GM18502 (cell line): Measurements from ENCODE around the gene KLK2.

Experiments used
- ATAC-seq: cut with Tn5 transposase; IDR thresholded peaks from one replicate; pipeline ENCODE4 v1.9.1; 2021; ENCODE audit warnings: mild to moderate bottlenecking; ENCODE audit not compliant: unreplicated experiment, poor library complexity

Gene KLK2

DNA sequence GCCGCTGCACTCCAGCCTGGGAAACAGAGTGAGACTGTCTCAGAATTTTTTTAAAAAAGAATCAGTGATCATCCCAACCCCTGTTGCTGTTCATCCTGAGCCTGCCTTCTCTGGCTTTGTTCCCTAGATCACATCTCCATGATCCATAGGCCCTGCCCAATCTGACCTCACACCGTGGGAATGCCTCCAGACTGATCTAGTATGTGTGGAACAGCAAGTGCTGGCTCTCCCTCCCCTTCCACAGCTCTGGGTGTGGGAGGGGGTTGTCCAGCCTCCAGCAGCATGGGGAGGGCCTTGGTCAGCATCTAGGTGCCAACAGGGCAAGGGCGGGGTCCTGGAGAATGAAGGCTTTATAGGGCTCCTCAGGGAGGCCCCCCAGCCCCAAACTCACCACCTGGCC, at the start of gene KLK2:
KLK2 (plus strand) TSS at position 384 of the 400 bp plus-strand sequence. CDS start 35 bp downstream, outside the sequence.
- no peak for ATAC-seq

GRCh38 chr19:50826492-50827240, 46.6 kb upstream of the KLK2 start:
- no peak for ATAC-seq

DNA sequence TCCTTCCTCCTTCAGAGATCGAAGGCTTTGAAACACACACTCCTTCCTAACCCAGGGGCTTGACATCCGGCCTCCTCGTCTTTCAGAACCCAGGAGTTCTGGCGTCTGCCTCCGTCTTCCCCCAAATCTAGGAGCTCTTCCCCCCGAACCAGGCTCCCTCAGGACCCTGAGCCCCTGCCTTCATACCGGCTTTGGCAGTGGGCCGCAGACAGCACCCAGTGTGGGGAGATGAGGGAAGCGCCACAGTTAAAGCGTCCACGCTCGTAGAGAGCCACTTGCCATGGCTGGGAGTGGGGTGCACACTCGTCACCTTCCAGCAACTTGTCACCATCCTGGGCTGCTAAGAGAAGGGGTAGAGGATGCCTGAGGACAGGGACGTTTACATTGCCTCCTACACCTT, 45.8 kb upstream of the KLK2 start:
- no peak for ATAC-seq

DNA sequence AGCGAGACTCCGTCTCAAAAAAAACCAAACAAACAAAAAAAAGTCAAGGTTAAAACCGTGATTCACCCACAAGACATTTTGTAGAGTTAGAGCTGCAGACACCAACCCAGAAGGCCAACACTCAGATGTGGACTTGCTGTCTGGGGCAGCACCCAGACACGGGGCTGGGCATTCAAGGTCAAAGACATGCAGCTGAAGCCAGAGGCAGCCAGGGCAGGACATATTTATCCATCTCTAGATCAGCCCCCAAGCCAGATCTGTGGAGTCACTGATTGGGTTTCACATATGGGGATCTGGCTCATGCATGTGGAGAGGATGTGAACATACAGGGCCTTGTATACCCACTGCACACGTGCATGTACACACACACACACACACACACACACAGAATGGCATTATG, 43.4 kb upstream of the KLK2 start:
- no peak for ATAC-seq

- no peak for ATAC-seq
Observed at GRCh38 chr19:50830266-50831025, 42.8 kb upstream of the KLK2 start.

- no peak for ATAC-seq
Observed at GRCh38 chr19:50831026-50831396, 42.2 kb upstream of the KLK2 start.

DNA sequence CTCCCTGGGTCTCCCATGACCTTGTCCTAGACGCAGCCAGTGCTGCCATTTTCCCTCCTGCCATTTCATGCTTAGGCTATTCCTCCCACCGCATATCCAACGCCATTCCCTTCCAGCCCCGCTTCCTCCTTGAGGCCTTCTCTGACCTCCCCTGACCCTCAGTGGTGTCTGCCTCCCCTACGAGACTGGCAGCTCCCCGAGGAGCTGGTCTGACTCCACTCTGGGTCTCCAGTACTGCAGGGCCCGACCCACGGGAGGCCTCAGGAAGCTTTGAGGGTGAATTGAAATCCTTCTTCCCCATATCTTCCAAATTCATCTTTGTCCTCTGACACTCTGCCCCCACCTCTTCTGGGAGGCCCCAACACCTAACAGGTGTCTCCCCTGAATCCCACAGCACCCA, 40.6 kb upstream of the KLK2 start:
- no peak for ATAC-seq

DNA sequence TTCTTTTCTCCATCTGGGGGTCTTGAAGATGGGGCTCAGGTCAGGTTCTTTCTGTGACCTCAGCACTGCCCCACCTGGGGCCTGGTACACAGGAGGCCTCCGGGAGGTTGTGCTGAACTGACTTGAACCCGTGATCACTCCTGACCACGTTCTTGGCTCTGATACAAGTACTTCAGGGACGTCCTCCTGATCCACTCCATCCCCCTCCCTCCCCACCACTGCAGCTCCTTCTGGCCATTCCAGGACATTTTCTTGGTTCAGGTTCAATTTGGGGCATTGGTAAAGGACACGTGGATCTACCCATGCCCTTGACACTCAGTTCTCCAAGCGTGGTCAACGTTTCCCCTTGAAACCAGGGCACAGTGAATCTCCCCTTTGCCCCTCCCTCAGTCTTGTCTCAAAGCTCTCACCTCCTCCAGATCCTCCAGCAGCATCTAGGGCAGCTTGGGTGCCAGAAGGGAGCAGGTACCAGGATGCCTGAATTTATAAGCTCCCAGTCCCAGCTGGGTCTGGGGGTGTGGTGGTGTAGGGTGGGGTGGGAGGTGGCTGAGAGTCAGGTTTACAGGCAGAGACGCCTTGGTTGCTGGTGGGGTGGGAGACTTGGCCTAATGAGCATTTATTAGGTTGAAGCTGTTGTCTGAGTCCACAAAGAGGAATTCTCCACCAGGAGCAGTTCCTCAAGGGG, 40.0 kb upstream of the KLK2 start, which contains the start of gene KLK15:
KLK15 (minus strand) TSS at position 458 of the 685 bp plus-strand sequence. CDS start 2,082 bp downstream, outside the sequence.
- ATAC-seq: no peak

GRCh38 chr19:50833802-50834167, 39.5 kb upstream of the KLK2 start:
- no peak for ATAC-seq

DNA sequence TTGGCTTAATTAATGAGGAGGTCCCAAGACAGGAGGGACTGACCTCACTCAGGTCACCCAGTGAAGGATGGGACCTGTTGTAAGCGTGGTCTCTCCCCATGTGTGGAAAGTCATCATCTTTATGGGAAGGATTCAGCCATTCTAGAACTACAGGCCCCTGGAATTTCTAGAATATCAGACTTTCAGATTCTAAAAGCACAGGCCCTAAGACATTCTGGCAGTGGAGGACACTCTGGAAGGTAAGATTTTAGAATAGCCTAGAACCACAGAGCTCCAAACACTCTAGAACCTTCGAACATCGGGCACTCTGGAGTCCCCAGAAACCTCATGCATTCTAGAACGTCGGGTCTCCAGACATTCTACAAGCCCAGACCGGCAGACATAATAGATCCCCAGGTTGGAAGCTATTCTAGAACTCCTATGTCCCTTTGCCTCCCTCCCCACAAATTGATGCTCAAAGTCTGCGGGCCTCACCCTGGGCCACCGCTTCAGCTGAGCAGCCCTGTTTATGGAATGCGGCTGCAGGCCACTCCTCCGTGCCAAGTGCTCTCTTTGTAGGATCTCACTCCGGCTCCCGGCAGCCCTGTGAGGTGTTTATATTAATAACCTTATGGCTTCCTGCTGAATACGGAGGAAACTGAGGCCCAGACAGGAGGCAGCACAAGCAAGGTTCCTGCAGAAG, 38.0 kb upstream of the KLK2 start:
- no peak for ATAC-seq

GRCh38 chr19:50835785-50836542, 37.3 kb upstream of the KLK2 start:
- peak; percentile 81 for ATAC-seq

DNA sequence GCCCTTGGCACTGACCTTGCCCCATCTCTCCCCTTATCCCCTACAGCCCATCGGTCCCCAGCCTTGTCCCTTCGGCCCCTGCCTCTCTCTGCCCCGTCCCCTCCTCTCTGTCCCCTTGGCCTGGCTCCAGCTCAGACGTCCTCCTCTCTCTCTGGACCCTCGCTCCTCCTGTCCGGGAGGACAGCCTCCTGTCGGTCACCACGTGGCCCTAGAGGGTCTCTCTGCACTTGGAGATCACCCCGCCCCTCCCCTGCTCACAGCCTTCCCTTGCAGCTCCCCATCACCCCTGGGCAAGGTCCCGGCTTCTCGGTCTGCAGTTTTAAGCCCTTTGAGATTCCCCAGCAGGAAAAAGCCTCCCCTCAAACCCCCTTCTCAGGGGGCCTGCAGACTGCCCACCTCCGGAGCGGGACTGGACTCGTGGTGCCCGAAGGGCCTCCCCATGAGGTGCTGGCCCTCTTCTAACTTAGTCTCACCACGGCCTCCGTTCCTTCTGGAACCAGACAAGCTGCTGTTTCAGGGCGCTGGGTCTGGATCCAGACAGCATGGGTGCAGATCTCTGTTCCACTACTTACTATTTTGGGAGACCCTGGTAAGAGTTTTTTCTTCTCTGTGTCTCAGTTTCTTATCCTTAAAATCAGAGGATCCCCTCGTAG, 36.6 kb upstream of the KLK2 start:
- no peak for ATAC-seq

- no peak for ATAC-seq
Observed at GRCh38 chr19:50837300-50837699, 35.9 kb upstream of the KLK2 start.

DNA sequence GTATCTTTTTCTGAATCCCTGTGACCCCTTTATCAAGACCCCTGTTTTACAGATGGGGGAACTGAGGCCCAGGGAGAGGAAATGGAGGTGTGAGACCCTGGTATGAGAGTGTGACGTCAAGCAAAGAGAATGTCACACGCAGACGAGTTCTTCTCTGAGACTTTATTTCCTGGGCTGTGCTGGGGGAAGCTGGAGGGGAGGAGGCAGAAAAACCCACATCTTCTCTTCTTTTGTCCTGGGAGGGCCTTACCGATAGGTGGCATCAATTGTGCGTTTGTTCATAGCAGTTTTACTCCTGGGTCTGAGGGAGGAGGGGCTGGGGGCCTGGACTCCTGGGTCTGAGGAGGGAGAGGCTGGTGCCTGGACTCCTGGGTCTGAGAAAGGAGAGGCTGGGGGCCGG, 35.0 kb upstream of the KLK2 start:
- no peak for ATAC-seq

DNA sequence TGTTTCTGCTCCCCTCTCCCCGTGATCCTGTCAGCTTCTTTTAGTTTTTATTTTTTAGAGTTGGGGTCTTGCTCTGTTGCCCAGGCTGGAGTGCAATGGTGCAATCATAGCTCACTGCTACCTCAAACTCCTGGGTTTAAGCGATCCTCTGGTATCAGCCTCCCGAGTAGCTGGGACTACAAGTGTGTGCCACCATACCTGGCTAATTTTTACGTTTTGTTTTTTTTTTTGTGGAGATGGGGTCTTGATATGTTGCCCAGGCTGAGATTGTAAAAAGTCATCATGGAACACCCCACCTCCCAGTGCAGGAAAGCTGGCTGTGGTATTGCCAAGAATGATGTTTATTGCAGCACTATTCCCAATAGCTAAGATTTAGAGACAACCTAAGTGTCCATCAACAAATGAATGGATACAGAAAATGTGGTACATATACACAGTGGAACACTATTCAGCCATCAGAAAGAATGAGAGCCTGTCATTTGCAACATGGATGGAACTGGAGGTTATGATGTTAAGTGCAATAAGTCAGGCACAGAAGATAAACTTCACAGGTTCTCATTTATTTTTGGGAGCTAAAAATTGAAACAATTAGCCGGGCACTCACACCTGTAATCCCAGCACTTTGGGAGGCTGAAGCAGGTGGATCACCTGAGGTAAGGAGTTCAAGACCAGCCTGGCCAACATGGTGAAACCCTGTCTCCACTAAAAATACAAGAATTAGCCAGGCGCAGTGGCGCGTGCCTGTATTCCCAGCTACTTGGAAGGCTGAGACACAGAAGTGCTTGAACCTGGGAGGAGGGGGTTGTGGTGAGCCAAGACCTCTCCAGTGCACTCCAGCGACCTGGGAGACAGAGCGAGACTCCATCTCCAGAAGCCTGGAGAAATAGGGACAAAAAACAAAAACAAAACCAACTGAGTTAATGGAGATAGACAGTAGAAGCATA, 33.3 kb upstream of the KLK2 start:
- ATAC-seq: no peak

GRCh38 chr19:50842130-50842529, 31.1 kb upstream of the KLK2 start:
- no peak for ATAC-seq

- no peak for ATAC-seq
Observed at GRCh38 chr19:50843205-50843604, 30.0 kb upstream of the KLK2 start.

DNA sequence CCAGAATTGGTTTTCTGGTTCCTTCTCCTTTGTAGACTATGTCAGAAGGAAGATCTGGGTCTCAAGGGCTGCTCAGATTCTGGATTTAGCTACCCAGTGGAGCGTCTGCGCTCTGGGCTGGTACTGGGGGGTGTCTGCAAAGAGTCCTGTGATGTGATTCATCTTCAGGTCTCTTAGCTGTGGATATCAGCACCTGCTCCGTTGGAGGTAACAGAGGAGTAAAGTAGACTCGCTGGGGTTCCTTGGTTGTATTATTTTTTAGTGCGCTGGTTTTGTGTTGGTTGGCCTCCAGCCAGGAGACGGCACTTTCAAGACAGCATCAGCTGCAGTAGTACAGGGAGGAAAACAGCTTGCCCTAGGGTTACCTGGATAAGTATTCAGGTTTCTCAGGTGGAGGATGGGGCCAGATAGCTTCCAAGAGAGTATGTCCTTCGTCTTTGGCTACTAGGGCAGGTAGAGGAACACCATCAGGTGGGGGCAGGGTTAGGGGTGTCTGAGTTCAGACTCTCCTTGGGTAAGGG, 29.5 kb upstream of the KLK2 start:
- ATAC-seq: no peak
